ENCODE data around the gene GNA14. TPM values are rescaled to one million over a fixed set of nuclear protein-coding genes. Genes with fewer than 3 reads are reported as not detected.
"Not testable (repeated sequence)": the region's sequence is repeated elsewhere in the genome, so short reads cannot be mapped to it uniquely, and the experiment has no call there.

Gene GNA14
- 1 to 10 TPM; 2.7 to 6.2 (median 3.8) TPM for polyA plus RNA-seq (ENCODE audit: insufficient read length in 10 of 10)
- long read RNA-seq, donor 1, partial matches to known transcripts = 0 of 2 reads
- long read RNA-seq, donor 1, other reads (novel, unspliced or antisense) = 0 of 2 reads
- long read RNA-seq, donor 2, partial matches to known transcripts = 0 of 1 reads
- long read RNA-seq, donor 2, other reads (novel, unspliced or antisense) = 0 of 1 reads
- long read RNA-seq, donor 3 = 0 reads
- long read RNA-seq, donor 4, partial matches to known transcripts = 0 of 1 reads
- long read RNA-seq, donor 4, other reads (novel, unspliced or antisense) = 0 of 1 reads
- long read RNA-seq, donor 5, partial matches to known transcripts = 0 of 1 reads
- long read RNA-seq, donor 5, other reads (novel, unspliced or antisense) = 0 of 1 reads
- long read RNA-seq, donor 6, partial matches to known transcripts = 0 of 1 reads
- long read RNA-seq, donor 6, other reads (novel, unspliced or antisense) = 0 of 1 reads
- long read RNA-seq, donor 7, partial matches to known transcripts = 0 of 1 reads
- long read RNA-seq, donor 7, other reads (novel, unspliced or antisense) = 0 of 1 reads
- long read RNA-seq, donor 8 = 0 reads
- long read RNA-seq, donor 9 = 0 reads

- peak in 2 of 3 donors; percentile 55 to 74 for DNase-seq
These were observed at the start of gene GNA14 for GRCh38 chr9:77648234-77649108. TSS of gene GNA14 (minus strand) at chr9:77648322. CDS start at chr9:77647793, 529 bp downstream.

GRCh38 chr9:77697238-77697984 is 49.3 kb upstream of the GNA14 start:
- DNase-seq = no peak

- DNase-seq = not testable (repeated sequence)
These were observed 42.6 kb upstream of the GNA14 start for GRCh38 chr9:77690723-77691122.

GRCh38 chr9:77690119-77690518 is 42.0 kb upstream of the GNA14 start:
- DNase-seq = not testable (repeated sequence)

- not testable (repeated sequence) for DNase-seq
These were observed 39.6 kb upstream of the GNA14 start for GRCh38 chr9:77687737-77688136.

DNA sequence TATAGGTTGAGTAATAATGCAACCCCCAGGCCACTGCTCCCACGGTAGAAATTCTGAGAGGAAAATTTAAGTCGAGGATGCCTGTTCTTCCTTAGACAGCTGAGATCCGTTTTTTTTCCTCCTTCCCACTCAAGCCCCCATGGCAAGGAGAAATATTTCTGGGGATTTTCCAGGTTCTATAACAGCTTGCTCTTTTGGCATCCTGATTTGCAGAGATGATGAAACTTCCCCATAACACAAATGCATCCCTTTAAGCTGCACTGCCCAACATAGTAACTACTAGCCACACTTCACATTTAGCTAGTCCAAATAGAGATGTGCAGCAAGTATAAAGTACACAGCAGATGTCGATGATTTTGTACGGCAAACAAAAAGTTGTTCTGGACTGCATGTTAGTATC is 32.5 kb upstream of the GNA14 start:
- no peak for DNase-seq

DNA sequence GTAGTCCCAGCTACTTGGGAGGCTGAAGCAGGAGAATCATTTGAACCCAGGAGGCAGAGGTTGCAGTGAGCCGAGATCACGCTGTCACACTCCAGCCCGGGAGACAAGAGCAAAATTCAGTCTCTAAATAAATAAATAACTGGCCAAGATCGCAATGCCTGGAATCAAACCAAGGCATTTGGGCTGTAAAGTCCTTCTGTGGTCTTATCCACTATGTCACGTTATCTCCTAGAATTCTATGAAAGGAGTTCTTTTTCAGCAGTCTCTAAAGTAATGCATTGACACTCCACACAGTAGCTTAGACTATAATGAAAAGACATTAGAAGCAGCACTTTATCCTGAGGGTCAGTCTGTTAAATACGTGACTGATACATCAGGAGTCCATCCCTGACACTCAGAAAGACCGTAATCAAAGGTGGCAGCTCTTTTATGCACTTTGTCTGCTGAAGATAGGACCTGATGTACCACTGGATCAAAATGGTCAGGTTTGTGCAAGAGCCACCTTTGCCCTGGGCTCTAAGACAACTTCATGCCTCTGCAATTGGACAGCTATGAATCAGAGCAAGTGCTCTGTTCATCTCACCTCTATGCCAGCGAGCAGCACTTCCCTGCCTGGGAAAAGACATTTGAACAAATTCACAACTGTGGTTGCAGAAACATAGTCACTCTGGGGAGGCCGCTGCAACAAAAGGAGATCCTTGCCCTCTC is 31.7 kb upstream of the GNA14 start:
- DNase-seq = no peak

DNA sequence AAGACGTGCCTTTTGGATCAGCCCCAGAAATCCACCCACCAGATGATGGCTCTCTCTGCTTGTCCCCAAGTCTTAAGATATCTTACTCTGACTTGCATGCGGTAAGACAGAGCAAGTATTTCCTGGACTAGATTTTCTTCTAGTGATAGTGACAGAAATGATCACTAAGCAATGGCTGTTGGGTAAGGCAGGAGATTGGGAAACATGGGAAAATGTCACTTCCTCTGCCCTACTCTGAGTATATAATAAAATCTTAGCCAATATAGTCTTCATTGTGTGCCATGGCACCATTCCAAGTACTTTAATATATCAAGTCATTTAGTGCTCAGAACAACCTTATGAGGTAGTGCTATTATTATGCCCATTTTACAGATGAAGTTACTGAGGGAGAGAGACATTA is 31.0 kb upstream of the GNA14 start:
- no peak for DNase-seq

DNA sequence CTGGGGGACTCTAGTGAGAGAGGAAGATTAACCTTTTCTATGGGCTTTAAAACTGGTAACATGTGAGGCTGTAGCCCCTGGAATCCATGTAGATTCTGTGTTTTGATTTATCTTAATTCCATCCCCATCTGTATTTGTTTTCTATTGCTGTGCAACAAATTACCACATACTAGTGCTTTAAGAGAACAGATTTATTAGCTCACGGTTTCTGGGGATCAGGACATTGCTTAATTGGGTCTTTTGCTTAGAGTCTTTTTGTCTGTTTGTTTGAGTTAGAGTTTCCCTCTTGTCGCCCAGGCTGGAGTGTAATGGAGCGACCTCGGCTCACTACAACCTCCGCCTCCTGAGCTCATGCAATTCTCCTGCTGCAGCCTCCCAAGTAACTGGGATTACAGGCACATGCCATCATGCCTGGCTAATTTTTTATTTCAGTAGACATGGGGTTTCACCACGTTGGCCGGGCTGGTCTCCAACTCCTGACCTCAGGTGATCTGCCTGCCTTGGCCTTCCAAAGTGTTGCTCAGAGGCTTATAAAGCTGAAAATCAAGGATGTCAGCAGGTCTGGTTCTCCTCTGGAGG is 29.9 kb upstream of the GNA14 start:
- DNase-seq = no peak

DNA sequence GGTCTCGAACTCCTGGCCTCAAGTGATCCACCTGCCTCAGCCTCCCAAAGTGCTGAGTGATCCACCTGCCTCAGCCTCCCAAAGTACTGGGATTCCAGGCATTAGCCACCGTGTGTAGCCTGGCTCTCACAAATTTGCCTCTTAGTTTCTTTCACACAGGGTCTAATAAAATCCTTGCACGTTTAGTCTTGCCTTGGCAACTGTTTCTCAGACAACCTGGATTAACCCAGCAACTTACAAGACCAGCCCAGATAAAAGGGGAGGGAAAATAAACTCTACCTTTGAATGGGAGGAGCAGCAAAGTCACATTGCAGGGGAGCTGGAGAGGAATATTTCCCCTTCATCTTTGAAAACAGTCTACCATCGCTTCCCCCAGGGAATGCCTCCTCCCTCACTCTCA is 29.3 kb upstream of the GNA14 start:
- no peak for DNase-seq

- peak; percentile 19 to 68 (median 27) for DNase-seq
These were observed 26.0 kb upstream of the GNA14 start for GRCh38 chr9:77673941-77674791.

GRCh38 chr9:77672183-77672582 is 24.1 kb upstream of the GNA14 start:
- peak in 1 of 3 donors; percentile 41 for DNase-seq

DNA sequence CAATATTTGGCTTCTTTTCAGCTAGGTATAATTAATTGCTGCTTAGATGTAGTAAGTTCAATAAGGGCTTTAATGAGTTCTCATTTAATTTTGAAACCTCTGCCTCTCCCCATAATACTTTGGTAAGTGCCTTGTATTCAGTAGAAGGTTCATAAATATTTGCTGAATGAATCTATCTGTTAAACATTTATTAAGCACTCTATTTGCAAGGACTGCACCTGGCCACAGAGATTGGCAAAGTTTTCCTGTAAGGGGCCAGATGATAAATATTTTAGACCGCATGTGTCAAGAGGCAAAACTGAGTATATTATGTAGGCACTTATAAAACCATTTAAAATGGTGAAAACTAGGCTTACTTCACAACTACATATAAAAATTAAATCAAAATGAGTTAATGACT is 19.0 kb upstream of the GNA14 start:
- DNase-seq = no peak

DNA sequence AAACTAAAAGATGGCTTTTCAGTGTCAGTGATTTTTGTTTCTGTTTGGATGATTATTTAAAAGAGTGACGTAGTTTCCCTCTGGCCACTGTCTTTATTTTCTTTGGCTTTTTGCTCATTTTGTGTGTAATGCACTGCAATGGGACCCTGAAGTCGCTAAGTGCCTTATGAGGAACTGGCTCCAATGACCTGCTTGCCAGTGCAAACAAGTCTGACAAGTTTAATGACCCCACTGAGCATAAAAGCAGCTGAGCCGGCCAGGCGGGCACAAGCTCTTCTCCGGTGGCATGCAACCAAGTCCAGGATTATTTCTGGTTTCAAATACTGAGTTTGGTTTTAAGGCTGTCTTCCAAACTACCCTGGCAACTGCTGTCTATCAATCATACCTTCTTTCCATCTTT is 15.6 kb upstream of the GNA14 start:
- peak in 2 of 3 donors; percentile 30 to 41 for DNase-seq

- no peak for DNase-seq
These were observed 13.5 kb upstream of the GNA14 start for GRCh38 chr9:77661566-77662085.

DNA sequence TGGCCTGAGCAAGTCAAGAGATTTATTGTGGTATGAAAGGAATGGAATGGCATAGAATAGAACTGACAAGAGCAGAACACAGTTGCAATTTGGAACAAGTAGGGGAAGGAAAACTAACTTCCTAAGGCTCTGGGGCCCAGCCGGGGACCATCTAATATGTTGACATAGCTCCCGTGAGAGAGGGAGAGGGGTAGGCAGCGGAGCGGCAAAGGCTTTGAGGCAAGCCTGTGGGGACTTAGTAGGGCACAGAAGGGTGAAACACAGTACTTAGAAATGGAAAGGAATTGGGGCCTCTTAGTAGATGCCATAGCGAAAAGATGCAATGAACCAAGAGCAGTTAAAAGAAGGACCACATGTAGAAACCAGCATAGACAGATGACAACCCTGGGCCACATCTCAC is 11.8 kb upstream of the GNA14 start:
- DNase-seq = no peak

- DNase-seq = no peak
These were observed 3.1 kb upstream of the GNA14 start for GRCh38 chr9:77651203-77651602.

- peak in 1 of 3 donors; percentile 28 for DNase-seq
These were observed 1.1 kb upstream of the GNA14 start for GRCh38 chr9:77649109-77649812.

Measured in muscle of back (tissue), 13 donors.